H1 (cell line): ENCODE data around the gene HYLS1. TPM values are rescaled to one million over a fixed set of nuclear protein-coding genes. Genes with fewer than 3 reads are reported as not detected.

Experiments
- BACH1 ChIP-seq: IDR thresholded peaks from 2 replicates; pipeline ENCODE4 v1.6.1; 2012; ENCODE audit warnings: low read length, improper control_type of control experiment
- CTBP2 ChIP-seq: IDR thresholded peaks from 2 replicates; pipeline ENCODE4 v1.7.0; 2011; ENCODE audit warnings: borderline replicate concordance, mild to moderate bottlenecking, moderate library complexity, mixed read lengths, low read length; ENCODE audit not compliant: insufficient read depth, insufficient read length
- CTCF ChIP-seq, 3 experiments: IDR thresholded peaks; 1 replicate in 2 of 3; 2 replicates in 1 of 3; pipeline versions ENCODE4 v1.5.1 to v1.6.1; 2011; ENCODE audit warnings: low read length in 3 of 3, mild to moderate bottlenecking in 3 of 3, inconsistent platforms in 2 of 3, low read depth in 1 of 3, moderate library complexity in 1 of 3; ENCODE audit not compliant: insufficient read depth in 1 of 3; ENCODE audit errors: control extremely low read depth in 1 of 3
- E2F6 ChIP-seq: IDR thresholded peaks from 2 replicates; pipeline ENCODE4 v1.6.1; 2012; ENCODE audit warnings: inconsistent platforms
- GABPA ChIP-seq: IDR thresholded peaks from 2 replicates; pipeline ENCODE4 v1.6.1; 2011; ENCODE audit warnings: mild to moderate bottlenecking, low read length, moderate library complexity, borderline replicate concordance; ENCODE audit not compliant: insufficient read depth
- SAP30 ChIP-seq: fragments of 300-600 bp; sonication (generic); IDR thresholded peaks from 2 replicates; pipeline ENCODE4 v1.7.1; 2012; ENCODE audit warnings: low read length, moderate library complexity, mild to moderate bottlenecking, inconsistent platforms; ENCODE audit not compliant: insufficient read depth, insufficient replicate concordance
- SP4 ChIP-seq: IDR thresholded peaks from 2 replicates; pipeline ENCODE4 v1.6.1; 2012; ENCODE audit warnings: low read length, inconsistent platforms
- TAF1 ChIP-seq: IDR thresholded peaks from 2 replicates; pipeline ENCODE4 v1.6.1; 2011; ENCODE audit warnings: mild to moderate bottlenecking, low read depth, low read length
- TAF7 ChIP-seq: optimal IDR thresholded peaks from 2 replicates; pipeline ENCODE3; 2011; ENCODE audit warnings: low read depth, mild to moderate bottlenecking, inconsistent platforms, low read length, moderate library complexity, borderline replicate concordance
- TBP ChIP-seq: IDR thresholded peaks from 2 replicates; pipeline ENCODE4 v1.6.1; 2011; ENCODE audit warnings: low read depth, low read length, improper control_type of control experiment
- polyA plus RNA-seq, 7 experiments: library from polyadenylated mRNA; depleted of rRNA in 3 of 7; stranded (reverse) in 5 of 7; unstranded in 2 of 7; fragments of >200 nt in 5 of 7; fragments of 200-250 nt in 2 of 7; gene quantifications; 1 replicate in 5 of 7; 2 replicates in 1 of 7; 4 replicates in 1 of 7; pipeline versions ENCODE4 v1.2.1 to v1.2.3, GENCODE V29; 2011 to 2013; ENCODE audit warnings: missing spikeins in 2 of 7, mixed read lengths in 2 of 7
- total RNA-seq: library from RNA; stranded (reverse); fragmentation: NEBNext Ultra II Directional; extraction: Animal tissue kit (Norgen Biotek cat#: 25700); gene quantifications from 2 replicates; pipeline ENCODE4 v1.2.1, GENCODE V29; 2021

Gene HYLS1
- total and polyA plus RNA-seq, 2 of the 8 experiments (the other 6 are each of a cell fraction or from before 2014, with no cell fraction given), result 5.1 to 11.6 TPM

- TF ChIP-seq TBP, result peak; percentile 35; the same call in 1 of the 2 replicates
- peak; percentile 98 for TF ChIP-seq E2F6
- 0 out of 2 replicates have a peak, but pooled peaks have one; percentile 27 for TF ChIP-seq BACH1
- TF ChIP-seq CTCF (IDR thresholded peaks at IDR 0.05; ENCODE audit: control extremely low read depth in 1 of 3, insufficient read depth in 1 of 3, low read depth in 1 of 3, low read length in 3 of 3), result peak; percentile 3 to 14 (median 6); a peak in 3 of 4 replicates
- no peak for TF ChIP-seq GABPA
- TF ChIP-seq CTBP2, result no peak
- TF ChIP-seq SAP30, result no peak
- TF ChIP-seq TAF7, result peak; percentile 31
- TF ChIP-seq TAF1, result peak; percentile 72
- TF ChIP-seq SP4, result peak; percentile 31; the same call in 1 of the 2 replicates
Measured at GRCh38 chr11:125887373-125888324, at the start of gene HYLS1 (continued).
